Epithelial cell of esophagus (primary cell): Measurements from ENCODE around the gene TLN1.
A peak's percentile ranks its signal among the peaks of the same experiment; 100 is the strongest.

Experiments
- DNase-seq: peaks from one replicate; pipeline ENCODE4 v3.0.0; 2010; ENCODE audit warnings: low read depth
- H3K4me3 ChIP-seq: 2 replicates; pipeline ENCODE4 v1.5.1; 2011; ENCODE audit warnings: mild to moderate bottlenecking, low read length, control low read depth
- TF ChIP-seq, protein P1 (sequence below): IDR thresholded peaks from 2 replicates; pipeline ENCODE4 v1.5.1; 2011; ENCODE audit warnings: low read depth, mild to moderate bottlenecking, low read length, control low read depth, inconsistent platforms; ENCODE audit not compliant: insufficient read depth; ENCODE audit errors: missing control alignments

The TLN1 gene

DNA sequence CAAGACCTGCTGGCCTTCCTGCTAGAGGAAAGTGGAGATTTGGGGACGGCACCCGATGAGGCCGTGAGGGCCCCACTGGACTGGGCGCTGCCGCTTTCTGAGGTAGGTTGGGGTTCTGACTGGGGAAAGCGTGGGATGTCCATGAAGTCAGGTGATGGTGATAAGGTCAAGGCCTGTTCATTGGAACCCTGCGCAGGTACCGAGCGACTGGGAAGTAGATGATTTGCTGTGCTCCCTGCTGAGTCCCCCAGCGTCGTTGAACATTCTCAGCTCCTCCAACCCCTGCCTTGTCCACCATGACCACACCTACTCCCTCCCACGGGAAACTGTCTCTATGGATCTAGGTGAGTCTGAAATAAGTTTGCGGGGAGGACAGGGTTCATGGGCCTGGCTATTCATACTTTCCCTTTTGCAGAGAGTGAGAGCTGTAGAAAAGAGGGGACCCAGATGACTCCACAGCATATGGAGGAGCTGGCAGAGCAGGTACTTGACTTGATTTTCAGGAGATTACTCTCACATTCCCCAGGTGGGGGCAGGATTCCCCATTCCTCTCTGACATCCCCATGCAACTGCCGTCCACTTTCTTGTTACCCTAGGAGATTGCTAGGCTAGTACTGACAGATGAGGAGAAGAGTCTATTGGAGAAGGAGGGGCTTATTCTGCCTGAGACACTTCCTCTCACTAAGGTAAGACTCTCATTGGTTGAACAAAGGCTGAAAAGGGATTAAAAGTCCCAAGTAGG, 976 bp upstream of the TLN1 start:
- DNase-seq = peak; percentile 88
- TF ChIP-seq, protein P1, sequence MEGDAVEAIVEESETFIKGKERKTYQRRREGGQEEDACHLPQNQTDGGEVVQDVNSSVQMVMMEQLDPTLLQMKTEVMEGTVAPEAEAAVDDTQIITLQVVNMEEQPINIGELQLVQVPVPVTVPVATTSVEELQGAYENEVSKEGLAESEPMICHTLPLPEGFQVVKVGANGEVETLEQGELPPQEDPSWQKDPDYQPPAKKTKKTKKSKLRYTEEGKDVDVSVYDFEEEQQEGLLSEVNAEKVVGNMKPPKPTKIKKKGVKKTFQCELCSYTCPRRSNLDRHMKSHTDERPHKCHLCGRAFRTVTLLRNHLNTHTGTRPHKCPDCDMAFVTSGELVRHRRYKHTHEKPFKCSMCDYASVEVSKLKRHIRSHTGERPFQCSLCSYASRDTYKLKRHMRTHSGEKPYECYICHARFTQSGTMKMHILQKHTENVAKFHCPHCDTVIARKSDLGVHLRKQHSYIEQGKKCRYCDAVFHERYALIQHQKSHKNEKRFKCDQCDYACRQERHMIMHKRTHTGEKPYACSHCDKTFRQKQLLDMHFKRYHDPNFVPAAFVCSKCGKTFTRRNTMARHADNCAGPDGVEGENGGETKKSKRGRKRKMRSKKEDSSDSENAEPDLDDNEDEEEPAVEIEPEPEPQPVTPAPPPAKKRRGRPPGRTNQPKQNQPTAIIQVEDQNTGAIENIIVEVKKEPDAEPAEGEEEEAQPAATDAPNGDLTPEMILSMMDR = peak; percentile 34

DNA sequence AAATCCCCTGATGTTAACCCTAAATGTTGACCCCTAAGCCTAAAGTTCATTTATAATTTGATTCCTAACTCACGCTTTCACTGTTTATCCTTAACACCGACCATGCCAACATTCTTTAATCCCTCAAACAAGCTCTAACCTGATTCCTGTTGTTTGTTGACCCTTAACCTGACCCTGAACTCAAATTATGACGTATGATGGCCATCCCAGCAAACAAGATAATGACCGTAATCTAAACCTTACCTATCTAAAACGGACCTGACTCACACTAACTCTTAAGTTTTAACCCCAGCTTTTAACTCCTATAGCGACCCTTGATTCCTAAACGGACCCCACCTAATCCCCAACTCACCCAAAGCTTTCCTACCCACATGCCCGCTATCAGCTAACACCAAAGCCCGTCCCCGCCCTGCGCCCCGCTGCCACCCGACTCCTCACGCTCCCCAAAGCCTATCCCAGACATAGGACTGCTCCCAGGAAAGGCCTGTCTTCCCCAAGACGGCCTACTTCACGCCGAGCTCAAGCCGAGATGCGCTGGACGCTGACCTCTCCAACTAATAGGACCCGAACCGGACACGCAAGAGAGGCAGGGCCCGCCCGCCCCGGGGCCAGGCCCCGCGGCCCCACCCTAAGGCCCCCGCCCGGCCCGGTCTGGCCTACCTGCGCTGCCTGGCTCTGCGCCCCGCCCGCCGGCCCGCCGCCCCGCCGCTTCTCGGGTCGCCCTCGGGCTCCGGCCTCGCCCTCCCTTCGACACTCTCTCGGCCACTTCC, 395 bp downstream of the TLN1 start:
- peak overlapping the region; percentile 87 for H3K4me3 ChIP-seq
- TF ChIP-seq, protein P1 = no peak
- peak; percentile 41 for DNase-seq

More for the DNA sequence above, 976 bp upstream of the TLN1 start:
- H3K4me3 ChIP-seq = peak overlapping the region; percentile 87

DNA sequence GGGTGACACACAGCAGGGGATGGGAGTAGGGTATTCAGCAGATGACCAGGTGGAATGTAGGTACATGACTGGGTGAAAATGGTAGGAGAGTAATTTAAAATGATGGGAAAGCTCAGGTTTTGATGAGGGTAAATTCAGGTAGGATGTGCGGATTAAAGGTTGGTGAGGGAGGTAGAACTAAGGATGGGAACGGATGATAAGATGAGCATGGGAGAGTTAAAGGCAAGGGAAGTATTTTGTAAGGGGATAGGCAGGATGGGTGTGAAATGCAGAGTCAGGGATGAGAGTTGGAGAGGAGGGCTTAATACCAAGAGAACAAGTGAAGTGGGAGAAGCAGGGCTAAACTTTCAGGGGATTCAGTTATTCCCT, 1.5 kb downstream of the TLN1 start:
- TF ChIP-seq, protein P1 = no peak
- H3K4me3 ChIP-seq = peak overlapping the region; percentile 87
- DNase-seq = no peak

DNA sequence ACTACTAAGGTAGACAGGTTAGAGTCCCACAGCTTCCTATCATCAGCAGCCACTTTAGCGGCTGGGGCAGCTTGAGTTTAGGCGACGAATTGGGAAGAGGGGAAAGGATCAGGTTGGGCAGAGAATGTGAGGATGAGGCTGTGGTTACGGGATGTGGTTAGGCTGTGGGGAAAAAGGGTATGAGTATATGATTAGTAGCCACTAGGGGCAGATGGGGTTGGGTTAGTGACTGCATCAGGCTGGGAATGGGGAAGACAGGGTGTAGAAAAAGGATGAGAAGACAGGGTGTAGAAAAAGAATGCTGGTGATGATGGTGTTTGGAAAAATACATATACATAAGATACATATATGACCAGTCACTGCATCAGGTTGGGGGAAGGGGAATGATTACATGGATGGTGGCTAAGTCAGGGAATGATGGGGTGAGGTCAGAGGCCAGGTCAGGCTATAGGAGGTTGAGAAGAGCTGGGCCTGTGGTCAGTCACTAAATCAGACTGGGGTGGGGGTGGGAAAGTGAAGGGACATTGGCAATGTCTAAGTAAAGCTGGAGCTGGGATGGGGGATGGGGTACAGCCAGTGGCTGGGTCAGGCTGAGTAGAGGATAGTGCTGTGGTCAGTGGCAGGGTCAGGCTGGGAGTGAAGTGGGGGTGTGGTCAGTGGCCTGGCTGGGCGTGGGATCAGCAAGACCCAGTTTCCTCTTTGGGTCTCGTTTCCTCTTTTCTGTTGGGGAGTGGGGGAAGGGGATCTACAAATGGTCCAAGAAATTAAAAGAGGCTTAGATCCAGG, 2.1 kb downstream of the TLN1 start:
- DNase-seq = peak; percentile 82
- TF ChIP-seq, protein P1 = peak; percentile 80
- H3K4me3 ChIP-seq = no peak overlapping the region

DNA sequence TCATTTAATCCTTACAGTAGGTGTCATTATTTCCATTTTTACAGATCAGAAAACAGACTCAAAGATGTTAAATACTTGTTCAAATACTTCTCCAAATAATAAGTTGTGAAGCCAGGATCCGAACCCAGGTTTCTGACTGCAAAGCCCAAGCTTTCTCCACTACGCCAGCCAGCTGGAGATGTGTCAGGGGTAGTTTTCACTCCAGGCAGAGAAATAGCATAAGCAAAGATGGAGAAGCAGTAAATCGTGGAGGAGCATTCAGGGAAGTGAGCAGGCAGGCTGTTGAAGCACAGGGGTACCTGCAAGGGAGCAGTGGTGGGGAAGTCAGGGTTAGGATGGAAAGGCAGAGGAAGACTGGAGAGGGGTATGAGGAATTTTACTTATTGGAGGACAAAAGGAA, 2.9 kb downstream of the TLN1 start:
- H3K4me3 ChIP-seq = no peak overlapping the region
- DNase-seq = no peak
- TF ChIP-seq, protein P1 = no peak

DNA sequence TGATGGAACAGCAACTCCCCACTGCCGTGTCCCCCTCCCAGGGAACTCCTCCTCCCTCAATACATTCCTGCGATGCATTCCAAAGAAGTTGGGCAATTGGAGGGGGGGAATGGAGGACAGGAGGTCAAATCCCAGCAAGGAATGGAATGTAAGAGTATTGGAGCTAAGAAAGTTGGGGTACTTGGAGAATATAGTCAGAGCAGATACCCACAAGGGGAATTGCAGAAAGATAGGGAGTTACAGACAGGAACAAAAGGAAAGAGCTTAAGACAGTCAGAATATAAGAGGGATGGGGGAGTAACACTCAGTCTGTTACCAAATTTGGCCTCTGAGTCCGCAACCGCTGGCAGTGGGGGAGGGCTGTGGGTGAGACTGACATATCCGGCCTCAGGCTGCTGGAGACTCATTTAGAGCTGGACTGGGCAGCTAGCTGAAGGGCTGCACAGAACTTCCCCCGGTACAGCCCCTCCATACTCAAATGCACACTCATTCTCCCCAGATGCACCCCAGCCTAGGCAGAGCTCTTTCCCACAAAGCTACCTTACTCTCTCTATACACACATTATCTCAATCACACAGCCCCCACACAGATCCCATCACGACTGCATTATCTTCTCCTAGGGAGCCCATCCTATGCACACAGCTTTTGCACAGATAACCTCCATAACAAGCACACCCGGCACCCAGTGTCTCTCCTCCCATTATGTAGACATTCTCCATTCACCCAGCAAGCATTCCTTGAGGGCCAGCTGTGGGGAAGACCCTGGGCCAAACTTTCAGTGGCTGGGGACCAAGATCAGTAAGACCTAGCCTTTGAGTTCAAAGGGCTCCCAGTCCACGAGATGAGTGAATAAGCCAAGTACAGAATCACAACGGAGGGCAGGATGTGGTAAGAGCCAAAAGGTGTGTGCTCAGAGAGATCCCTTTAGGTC, 3.7 kb downstream of the TLN1 start:
- H3K4me3 ChIP-seq = no peak overlapping the region
- TF ChIP-seq, protein P1 = no peak
- DNase-seq = peak; percentile 72
